Measurements from ENCODE around the gene HDAC9.

Gene HDAC9

DNA sequence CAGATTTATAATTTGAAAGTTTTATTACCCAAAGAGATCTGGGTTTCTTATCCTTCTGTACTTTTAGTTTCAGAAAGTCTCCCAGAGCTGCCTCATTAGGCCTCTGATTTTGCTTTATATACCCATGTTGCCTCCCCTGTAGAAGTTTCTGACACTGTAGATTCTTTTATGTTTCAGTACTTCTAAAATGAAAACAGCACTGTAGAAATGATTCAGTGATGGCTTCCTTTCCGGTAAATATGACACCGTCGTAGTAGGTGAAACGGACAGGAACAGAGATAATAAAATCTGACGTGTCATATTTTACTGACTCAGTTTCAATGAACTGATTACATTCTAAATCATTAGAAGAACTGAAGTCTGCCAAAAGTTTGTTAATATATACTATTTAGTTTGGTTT lies 349.2 kb downstream of the HDAC9 start:
- DNase-seq (ENCODE audit: low read depth): no peak

DNA sequence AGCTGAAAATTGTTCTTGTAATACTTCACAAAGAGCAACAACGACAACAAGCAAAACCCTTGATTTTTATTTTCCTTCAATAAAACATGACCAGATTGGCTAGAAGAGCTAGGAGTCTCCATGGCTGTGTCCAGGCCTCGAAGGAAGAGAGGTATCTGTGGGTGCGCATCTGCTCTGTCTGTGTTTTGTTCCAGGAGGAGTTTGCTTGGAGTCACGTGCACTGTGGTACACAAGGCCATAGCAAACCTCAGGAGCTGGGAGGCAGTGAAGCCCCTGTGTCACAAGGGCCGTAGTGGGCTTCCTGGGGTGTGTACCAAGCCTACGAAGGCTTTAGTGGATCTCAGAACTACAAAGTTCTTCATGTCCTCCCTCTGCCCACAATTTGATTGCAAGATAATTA lies 350.2 kb downstream of the HDAC9 start:
- no peak for DNase-seq (ENCODE audit: low read depth)

DNA sequence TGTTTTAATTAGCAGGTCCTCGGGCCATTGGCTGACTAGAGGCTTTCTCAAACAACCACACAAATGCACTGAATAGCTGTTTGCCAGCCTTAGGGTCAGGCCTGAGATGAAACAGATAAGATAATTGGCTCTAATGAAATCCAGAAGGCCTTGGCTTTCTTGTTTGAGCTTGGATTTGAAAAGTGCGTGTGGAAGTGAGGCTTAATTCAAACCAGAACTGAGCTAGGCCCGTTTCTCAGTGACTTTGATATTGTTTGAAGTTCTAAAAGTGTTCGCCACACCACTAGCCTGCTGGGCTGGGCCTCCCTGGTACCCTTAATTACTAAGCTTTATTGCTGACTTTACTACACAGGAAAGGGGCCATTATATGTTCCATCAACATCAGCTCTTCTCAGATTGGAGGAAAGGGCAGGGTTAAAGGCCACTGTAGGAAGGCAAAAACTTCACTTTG lies 351.2 kb downstream of the HDAC9 start:
- DNase-seq (ENCODE audit: low read depth): no peak

DNA sequence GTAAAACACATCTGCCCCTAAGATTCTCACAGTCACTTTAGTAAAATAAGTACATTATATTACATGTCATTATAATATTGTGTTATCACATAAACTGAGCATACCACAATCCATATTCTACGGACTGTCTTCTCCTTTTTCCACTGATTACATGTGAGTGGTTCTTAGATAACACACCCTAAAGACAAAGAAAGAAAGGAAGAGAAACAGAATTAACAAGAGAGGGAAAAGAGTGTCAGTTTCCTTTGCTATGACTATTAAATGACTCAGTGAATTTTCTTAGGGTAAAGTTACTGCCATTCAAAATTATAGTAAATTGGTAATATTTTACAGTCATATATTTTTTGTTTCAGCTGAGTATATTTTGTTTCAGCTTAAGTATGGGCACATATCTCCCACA lies 353.6 kb downstream of the HDAC9 start:
- no peak for DNase-seq (ENCODE audit: low read depth)

DNA sequence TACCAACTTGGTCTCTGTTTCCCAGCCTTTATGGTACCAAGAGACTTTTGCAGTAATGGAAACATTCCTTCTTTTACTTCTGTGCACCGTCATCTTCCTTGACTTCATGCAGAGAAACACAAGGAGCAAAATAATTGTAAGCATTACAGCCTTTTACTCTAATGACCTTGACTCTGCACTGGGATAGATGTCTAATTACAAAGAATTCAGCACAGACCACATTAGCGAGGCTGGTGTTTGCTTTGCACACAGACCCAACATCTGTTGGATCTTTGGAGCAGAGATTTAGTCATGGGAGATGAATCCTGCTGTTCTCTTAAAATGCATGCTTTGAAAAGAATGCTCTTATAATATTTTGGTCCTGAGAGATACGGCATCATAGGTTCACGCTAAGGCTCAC lies 360.2 kb downstream of the HDAC9 start:
- DNase-seq (ENCODE audit: low read depth): no peak

GRCh38 chr7:18858232-18858631 lies 362.7 kb downstream of the HDAC9 start:
- DNase-seq (ENCODE audit: low read depth): no peak

DNA sequence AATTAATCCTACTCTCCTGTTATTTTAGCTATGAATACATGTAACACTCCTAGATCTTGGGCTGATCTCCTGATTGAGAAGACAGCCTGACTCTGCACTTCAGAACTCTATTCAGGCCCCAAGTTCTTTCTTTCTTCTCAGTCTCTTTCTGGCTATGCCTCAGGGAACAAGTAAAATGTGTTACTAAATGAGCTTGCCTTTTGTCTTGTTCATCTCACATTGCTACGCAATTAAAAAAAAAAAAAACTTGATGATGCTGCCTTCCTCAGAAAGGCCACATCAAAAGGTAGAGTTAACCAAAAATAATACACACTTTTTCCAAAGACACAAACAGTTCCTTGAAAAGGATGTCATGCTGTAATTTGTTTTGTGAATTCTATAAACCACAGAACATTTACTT lies 363.8 kb downstream of the HDAC9 start:
- DNase-seq (ENCODE audit: low read depth): no peak

- no peak for DNase-seq (ENCODE audit: low read depth)
These were observed 364.7 kb downstream of the HDAC9 start for GRCh38 chr7:18860221-18860620.

- DNase-seq (ENCODE audit: low read depth): no peak
These were observed 366.1 kb downstream of the HDAC9 start for GRCh38 chr7:18861514-18862118.

GRCh38 chr7:18864967-18865366 lies 369.4 kb downstream of the HDAC9 start:
- DNase-seq (ENCODE audit: low read depth): no peak

- no peak for DNase-seq (ENCODE audit: low read depth)
These were observed 370.9 kb downstream of the HDAC9 start for GRCh38 chr7:18866359-18867036.

DNA sequence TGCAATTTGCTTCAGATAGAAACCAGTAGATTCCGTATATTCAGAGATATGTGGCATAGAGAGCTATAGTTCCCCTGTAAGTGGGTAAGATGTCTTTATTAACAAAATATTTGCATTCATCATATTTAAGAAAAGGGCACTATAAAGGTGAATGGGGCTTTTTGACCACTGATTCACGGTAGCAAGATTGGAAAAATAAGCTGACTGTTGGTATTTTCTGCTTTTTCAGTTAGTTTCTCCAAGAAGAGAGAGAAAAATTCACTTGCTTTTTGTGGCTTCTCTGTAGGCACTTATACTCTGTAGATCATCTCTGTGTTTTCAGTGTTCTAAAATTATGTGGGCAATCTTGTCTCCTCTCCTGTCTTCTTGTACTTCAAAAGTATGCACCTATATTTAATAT lies 376.8 kb downstream of the HDAC9 start:
- no peak for DNase-seq (ENCODE audit: low read depth)

- no peak for DNase-seq (ENCODE audit: low read depth)
These were observed 378.3 kb downstream of the HDAC9 start for GRCh38 chr7:18873734-18874336.

GRCh38 chr7:18874880-18875279 lies 379.3 kb downstream of the HDAC9 start:
- DNase-seq (ENCODE audit: low read depth): no peak

- DNase-seq (ENCODE audit: low read depth): no peak
These were observed 382.3 kb downstream of the HDAC9 start for GRCh38 chr7:18877874-18878273.

GRCh38 chr7:18886832-18887231 lies 391.3 kb downstream of the HDAC9 start:
- DNase-seq (ENCODE audit: low read depth): no peak

DNA sequence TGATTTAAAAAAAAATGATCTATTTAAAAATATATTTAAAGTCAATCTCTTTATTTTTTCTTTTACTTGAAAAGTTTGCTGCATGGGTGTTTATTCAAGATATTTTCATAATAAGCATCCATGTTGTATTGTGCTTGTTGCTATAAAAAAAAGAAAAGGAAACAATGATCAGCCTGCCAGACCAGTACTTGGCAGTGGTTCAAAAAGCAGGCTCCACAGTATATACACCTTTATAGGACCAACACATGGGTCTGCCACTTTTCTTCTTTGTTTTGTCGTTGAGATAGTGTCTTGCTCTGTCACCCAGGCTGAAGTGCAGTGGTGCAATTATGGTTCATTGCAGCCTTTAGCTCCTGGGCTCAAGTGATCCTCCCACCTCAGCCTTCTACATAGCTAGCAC lies 393.9 kb downstream of the HDAC9 start:
- DNase-seq (ENCODE audit: low read depth): no peak

GRCh38 chr7:18890134-18890533 lies 394.6 kb downstream of the HDAC9 start:
- no peak for DNase-seq (ENCODE audit: low read depth)

DNA sequence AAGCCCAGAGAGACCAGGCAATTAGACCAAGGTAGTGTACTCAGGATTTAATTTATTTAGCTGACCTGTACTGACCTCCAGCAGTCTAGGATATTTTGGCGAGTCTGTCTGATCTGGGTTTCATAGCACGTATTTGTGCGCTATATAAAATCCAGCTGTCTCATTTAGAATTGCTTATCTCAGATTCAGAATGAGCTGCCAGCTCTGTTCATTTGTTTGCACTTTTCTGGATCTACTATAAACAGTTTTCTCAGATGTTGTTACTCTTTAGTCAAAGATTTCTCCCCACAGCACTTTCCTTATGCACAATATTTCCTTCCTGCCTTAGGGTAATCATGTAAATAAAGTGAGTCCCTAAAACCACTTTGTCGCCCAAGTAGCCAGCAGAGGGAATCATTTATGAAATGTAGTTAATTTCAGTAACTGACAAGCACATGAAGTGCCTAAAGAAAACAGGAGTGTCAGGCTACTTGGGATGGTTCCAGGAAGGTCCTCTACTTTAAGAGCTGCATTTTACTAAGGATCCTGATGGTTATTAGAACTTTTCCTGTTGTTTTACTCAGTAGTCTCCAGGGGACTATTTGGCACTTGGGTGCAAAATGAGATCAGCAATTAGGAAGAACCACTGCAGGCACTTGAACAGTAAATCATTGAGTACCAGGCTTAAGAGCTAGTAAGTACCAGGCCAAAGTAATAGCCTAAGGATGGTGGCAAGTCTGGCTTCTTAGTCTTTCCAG lies 395.5 kb downstream of the HDAC9 start:
- DNase-seq (ENCODE audit: low read depth): no peak

DNA sequence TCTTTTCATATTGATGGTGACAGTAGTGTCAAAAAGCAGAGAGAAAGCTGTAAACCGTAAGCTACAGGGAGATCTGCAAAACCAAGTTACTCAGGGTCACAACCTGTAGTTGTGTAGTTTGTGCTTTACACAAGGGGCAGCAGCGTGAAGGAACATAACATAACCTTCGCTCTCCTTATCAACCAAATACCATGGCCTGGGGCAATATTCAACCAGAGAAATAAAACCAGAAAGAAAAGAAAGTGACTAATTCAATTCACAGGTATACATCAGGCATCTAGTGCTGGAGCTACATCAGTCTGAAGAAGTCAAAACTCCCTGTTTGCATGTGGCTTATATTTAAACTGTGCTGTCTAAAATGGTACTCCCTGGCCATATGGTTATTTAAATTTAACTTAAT lies 397.6 kb downstream of the HDAC9 start:
- no peak for DNase-seq (ENCODE audit: low read depth)

GRCh38 chr7:18894155-18894554 lies 398.6 kb downstream of the HDAC9 start:
- DNase-seq (ENCODE audit: low read depth): no peak

DNA sequence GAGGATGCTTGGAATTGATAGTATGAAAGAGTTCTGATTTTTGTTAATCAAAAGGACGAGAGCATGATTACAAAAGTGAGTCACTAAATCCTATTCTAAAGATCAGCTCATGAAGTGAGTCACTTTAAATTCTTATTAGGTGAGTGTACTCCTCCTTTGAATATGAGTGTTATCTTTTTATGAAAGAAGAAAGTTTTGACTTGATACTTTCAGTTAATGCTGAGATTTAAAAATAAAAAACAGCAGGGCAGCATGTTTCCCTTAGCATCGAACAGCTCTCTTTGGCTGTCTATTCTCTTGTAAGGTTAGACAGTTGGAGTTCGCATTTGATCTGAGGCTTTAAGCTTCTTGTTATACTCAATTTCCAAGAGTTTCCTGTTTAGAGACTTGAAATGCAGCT lies 399.9 kb downstream of the HDAC9 start:
- no peak for DNase-seq (ENCODE audit: low read depth)
